ENCODE measurements around the gene HDDC2. TPM values are rescaled to one million over a fixed set of nuclear protein-coding genes. Genes with fewer than 3 reads are reported as not detected.

Gene HDDC2
- total and polyA plus RNA-seq, 2 of the 8 experiments (the other 6 are each of a cell fraction or from before 2014, with no cell fraction given), result 89.3 to 129 TPM

DNA sequence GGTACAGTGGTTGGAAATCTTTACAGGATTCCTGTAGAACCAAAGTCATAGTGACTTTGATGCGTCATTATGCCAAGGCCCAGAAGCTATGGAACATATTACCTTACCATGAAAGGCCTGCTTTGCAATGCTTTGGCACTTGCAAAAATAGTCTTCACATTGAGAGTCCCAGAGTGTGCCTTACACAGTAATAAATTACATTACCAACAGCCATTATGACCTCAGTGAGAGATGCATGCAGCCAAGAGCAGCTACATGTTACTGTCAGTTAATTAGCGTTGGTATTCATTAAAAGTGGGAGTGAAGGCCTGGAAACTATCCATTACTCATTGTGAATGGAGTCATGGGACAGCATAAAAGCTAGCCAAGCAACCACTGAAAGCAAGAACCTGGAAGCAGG lies 39.2 kb upstream of the HDDC2 start (continued):
- TF ChIP-seq ATF2 (IDR thresholded peaks at IDR 0.05; ENCODE audit: low read length) (no peak), SP1 (IDR thresholded peaks at IDR 0.05; ENCODE audit: low read depth, low read length) (no peak), PHF8 (conservative IDR thresholded peaks at IDR 0.05; ENCODE audit: low read depth, low read length) (no peak), SIRT6 (IDR thresholded peaks at IDR 0.05; ENCODE audit: low read length) (no peak), CTBP2 (IDR thresholded peaks at IDR 0.05; ENCODE audit: borderline replicate concordance, insufficient read depth, insufficient read length, low read length) (no peak), SIX5 (IDR thresholded peaks at IDR 0.05; ENCODE audit: low read depth, low read length) (no peak)

All from H1 (cell line).